ENCODE data around the gene INPP5A.

GRCh38 chr10:132703419-132704007 is 165.9 kb downstream of the INPP5A start:
- TF ChIP-seq, protein P1, sequence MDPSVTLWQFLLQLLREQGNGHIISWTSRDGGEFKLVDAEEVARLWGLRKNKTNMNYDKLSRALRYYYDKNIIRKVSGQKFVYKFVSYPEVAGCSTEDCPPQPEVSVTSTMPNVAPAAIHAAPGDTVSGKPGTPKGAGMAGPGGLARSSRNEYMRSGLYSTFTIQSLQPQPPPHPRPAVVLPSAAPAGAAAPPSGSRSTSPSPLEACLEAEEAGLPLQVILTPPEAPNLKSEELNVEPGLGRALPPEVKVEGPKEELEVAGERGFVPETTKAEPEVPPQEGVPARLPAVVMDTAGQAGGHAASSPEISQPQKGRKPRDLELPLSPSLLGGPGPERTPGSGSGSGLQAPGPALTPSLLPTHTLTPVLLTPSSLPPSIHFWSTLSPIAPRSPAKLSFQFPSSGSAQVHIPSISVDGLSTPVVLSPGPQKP (IDR thresholded peaks at IDR 0.05; ENCODE audit: low read depth, low read length), result no peak
- TF ChIP-seq SMARCA5 (IDR thresholded peaks at IDR 0.05) (no peak), SUZ12 (IDR thresholded peaks at IDR 0.05; ENCODE audit: unreplicated experiment) (no peak), USF1 (IDR thresholded peaks at IDR 0.05; ENCODE audit: borderline replicate concordance, extremely low read length, insufficient read depth, low read depth, low read length) (no peak), NRF1 (conservative IDR thresholded peaks at IDR 0.05; ENCODE audit: low read depth, low read length) (no peak)

Measured in GM12878 (cell line).